Measurements from ENCODE around the gene GSTM5.

GRCh38 chr1:109757936-109758786 is 46.1 kb downstream of the GSTM5 start:
- TF ChIP-seq CTCF (conservative IDR thresholded peaks at IDR 0.05; ENCODE audit: low read length) (no peak), EZH2phosphoT487 (IDR thresholded peaks at IDR 0.05; ENCODE audit: borderline replicate concordance, low read depth, low read length) (no peak)

All from OCI-LY7 (cell line).